HepG2 (cell line): ENCODE data around the gene EFEMP2. TPM values are rescaled to one million over a fixed set of nuclear protein-coding genes. Genes with fewer than 3 reads are reported as not detected.

Source experiments
- AHR ChIP-seq: IDR thresholded peaks from 2 replicates; pipeline ENCODE4 v1.6.1; 2018; ENCODE audit warnings: missing genetic modification reagents, missing compliant biosample characterization
- CBX5 ChIP-seq: sonication (generic); formaldehyde crosslinking; IDR thresholded peaks from 2 replicates; pipeline ENCODE4 v1.4.0; 2020; ENCODE audit warnings: missing genetic modification reagents, borderline replicate concordance
- ELF3 ChIP-seq: IDR thresholded peaks from 2 replicates; pipeline ENCODE4 v1.6.1; 2016; ENCODE audit warnings: missing genetic modification reagents, missing compliant biosample characterization
- ETV5 ChIP-seq: IDR thresholded peaks from 2 replicates; pipeline ENCODE4 v1.6.1; 2018; ENCODE audit warnings: missing biosample characterization, missing genetic modification reagents, inconsistent platforms, borderline replicate concordance
- FOXA3 ChIP-seq: IDR thresholded peaks from 2 replicates; pipeline ENCODE4 v1.6.1; 2016; ENCODE audit warnings: missing genetic modification reagents, missing compliant biosample characterization
- GABPA ChIP-seq, 2 experiments: IDR thresholded peaks; 2 replicates each; pipeline ENCODE4 v1.6.1; 2011 to 2016; ENCODE audit warnings: low read depth in 2 of 2, low read length in 1 of 2, missing biosample characterization in 1 of 2, missing genetic modification characterization in 1 of 2
- IRX3 ChIP-seq: sonication (generic); formaldehyde crosslinking; IDR thresholded peaks from 2 replicates; pipeline ENCODE4 v1.8.1; 2023; ENCODE audit warnings: mild to moderate bottlenecking, low read depth, missing genetic modification reagents, borderline replicate concordance
- MTA1 ChIP-seq: sonication (generic); formaldehyde crosslinking; IDR thresholded peaks from 2 replicates; pipeline ENCODE4 v1.4.0; 2020; ENCODE audit warnings: missing genetic modification reagents, mild to moderate bottlenecking, borderline replicate concordance
- RBM22 ChIP-seq: fragments of 200-400 bp; formaldehyde crosslinking; optimal IDR thresholded peaks from 2 replicates; pipeline ENCODE3; 2017; ENCODE audit warnings: mild to moderate bottlenecking, low read length, moderate library complexity
- SIX4 ChIP-seq: sonication (generic); formaldehyde crosslinking; IDR thresholded peaks from 2 replicates; pipeline ENCODE4 v1.4.0; 2020; ENCODE audit warnings: missing genetic modification reagents
- SP1 ChIP-seq, 2 experiments: fragments of 450-650 bp in 1 of 2; sonication (generic) in 1 of 2; formaldehyde crosslinking in 1 of 2; IDR thresholded peaks; 2 replicates each; pipeline versions ENCODE4 v1.4.0 to v1.6.1; 2016 to 2020; ENCODE audit warnings: missing genetic modification reagents in 1 of 2
- TAF15 ChIP-seq: fragments of 200-400 bp; formaldehyde crosslinking; IDR thresholded peaks from one replicate; pipeline ENCODE4 v1.6.1; 2018; ENCODE audit warnings: mild to moderate bottlenecking, low read depth, low read length; ENCODE audit not compliant: poor library complexity, severe bottlenecking
- TEAD2 ChIP-seq: sonication (generic); formaldehyde crosslinking; IDR thresholded peaks from 2 replicates; pipeline ENCODE4 v1.9.0; 2021; ENCODE audit warnings: missing genetic modification reagents
- YEATS4 ChIP-seq: sonication (generic); formaldehyde crosslinking; IDR thresholded peaks from 2 replicates; pipeline ENCODE4 v1.4.0; 2020; ENCODE audit warnings: missing genetic modification reagents, borderline replicate concordance
- ZNF263 ChIP-seq: sonication (generic); formaldehyde crosslinking; IDR thresholded peaks from 2 replicates; pipeline ENCODE4 v1.4.0; 2020; ENCODE audit warnings: missing genetic modification reagents
- ZNF570 ChIP-seq: sonication (generic); formaldehyde crosslinking; IDR thresholded peaks from 2 replicates; pipeline ENCODE4 v1.4.0; 2020; ENCODE audit warnings: mild to moderate bottlenecking, missing genetic modification reagents, borderline replicate concordance
- ZNF619 ChIP-seq: sonication (generic); formaldehyde crosslinking; IDR thresholded peaks from 2 replicates; pipeline ENCODE4 v1.4.0; 2020; ENCODE audit warnings: mild to moderate bottlenecking, missing genetic modification reagents
- ZNF788 ChIP-seq: sonication (generic); formaldehyde crosslinking; IDR thresholded peaks from 2 replicates; pipeline ENCODE4 v1.5.0; 2020; ENCODE audit warnings: mild to moderate bottlenecking, missing genetic modification reagents, borderline replicate concordance
- ZSCAN30 ChIP-seq: sonication (generic); formaldehyde crosslinking; IDR thresholded peaks from 2 replicates; pipeline ENCODE4 v1.5.0; 2020; ENCODE audit warnings: mild to moderate bottlenecking, missing genetic modification reagents
- polyA plus RNA-seq, 8 experiments: library from polyadenylated mRNA; depleted of rRNA in 3 of 8; stranded (reverse) in 7 of 8; unstranded in 1 of 8; fragments of >200 nt; fragmentation: Illumina TruSeq in 4 of 8; extraction: Trizol in 4 of 8; gene quantifications; 2 replicates each; pipeline versions ENCODE4 v1.2.1 to v1.2.3, GENCODE V29; 2011 to 2016; ENCODE audit warnings: low read depth in 4 of 8, missing spikeins in 1 of 8, mixed read lengths in 1 of 8; ENCODE audit not compliant: insufficient read depth in 1 of 8
- total RNA-seq, 5 experiments: library from RNA; depleted of rRNA; stranded (reverse); fragments of >200 nt; fragmentation: Illumina TruSeq; extraction: Trizol; gene quantifications; 2 replicates each; pipeline ENCODE4 v1.2.3, GENCODE V29; 2016; ENCODE audit warnings: low read depth in 1 of 5
- TF ChIP-seq, protein P1 (sequence below): sonication (generic); formaldehyde crosslinking; IDR thresholded peaks from 2 replicates; pipeline ENCODE4 v1.5.1; 2020; ENCODE audit warnings: missing genetic modification reagents, mild to moderate bottlenecking, borderline replicate concordance
- TF ChIP-seq, protein P2 (sequence below): IDR thresholded peaks from 2 replicates; pipeline ENCODE4 v1.6.1; 2012; ENCODE audit warnings: low read depth, low read length, improper control_type of control experiment
- TF ChIP-seq, protein P3 (sequence below): IDR thresholded peaks from 2 replicates; pipeline ENCODE4 v1.6.1; 2016; ENCODE audit warnings: mild to moderate bottlenecking
- TF ChIP-seq, protein P4 (sequence below): sonication (generic); formaldehyde crosslinking; IDR thresholded peaks from 2 replicates; pipeline ENCODE4 v1.4.0; 2020; ENCODE audit warnings: mild to moderate bottlenecking, missing genetic modification reagents
- TF ChIP-seq, protein P5 (sequence below): IDR thresholded peaks from 2 replicates; pipeline ENCODE4 v1.6.1; 2016; ENCODE audit warnings: low read depth, borderline replicate concordance

The EFEMP2 gene
- total and polyA plus RNA-seq, 2 of the 13 experiments (the other 11 are each of a cell fraction or from before 2014, with no cell fraction given), result 7.4 to 29.7 TPM

DNA sequence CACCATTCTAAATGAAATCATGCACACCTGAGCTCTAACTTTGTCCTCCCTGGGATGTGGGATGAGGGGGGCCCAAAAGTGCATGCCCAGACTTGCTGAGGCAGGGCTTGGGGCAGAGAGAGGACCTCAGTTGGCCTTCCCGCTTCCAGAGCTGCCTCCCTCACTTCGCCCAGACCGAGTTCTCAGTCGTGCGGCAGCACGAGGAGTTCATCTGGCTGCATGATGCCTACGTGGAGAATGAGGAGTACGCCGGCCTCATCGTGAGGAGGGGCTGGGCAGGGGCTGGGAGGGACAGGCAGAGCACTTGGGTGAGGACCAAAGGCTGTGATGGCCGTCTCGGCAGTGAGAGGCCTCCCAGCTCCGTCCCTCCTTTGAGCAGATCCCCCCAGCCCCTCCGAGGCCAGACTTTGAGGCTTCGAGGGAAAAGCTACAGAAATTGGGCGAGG lies 22.8 kb downstream of the EFEMP2 start (continued):
- TF ChIP-seq, protein P1, sequence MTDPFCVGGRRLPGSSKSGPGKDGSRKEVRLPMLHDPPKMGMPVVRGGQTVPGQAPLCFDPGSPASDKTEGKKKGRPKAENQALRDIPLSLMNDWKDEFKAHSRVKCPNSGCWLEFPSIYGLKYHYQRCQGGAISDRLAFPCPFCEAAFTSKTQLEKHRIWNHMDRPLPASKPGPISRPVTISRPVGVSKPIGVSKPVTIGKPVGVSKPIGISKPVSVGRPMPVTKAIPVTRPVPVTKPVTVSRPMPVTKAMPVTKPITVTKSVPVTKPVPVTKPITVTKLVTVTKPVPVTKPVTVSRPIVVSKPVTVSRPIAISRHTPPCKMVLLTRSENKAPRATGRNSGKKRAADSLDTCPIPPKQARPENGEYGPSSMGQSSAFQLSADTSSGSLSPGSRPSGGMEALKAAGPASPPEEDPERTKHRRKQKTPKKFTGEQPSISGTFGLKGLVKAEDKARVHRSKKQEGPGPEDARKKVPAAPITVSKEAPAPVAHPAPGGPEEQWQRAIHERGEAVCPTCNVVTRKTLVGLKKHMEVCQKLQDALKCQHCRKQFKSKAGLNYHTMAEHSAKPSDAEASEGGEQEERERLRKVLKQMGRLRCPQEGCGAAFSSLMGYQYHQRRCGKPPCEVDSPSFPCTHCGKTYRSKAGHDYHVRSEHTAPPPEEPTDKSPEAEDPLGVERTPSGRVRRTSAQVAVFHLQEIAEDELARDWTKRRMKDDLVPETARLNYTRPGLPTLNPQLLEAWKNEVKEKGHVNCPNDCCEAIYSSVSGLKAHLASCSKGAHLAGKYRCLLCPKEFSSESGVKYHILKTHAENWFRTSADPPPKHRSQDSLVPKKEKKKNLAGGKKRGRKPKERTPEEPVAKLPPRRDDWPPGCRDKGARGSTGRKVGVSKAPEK (CRISPR knock-in tag), result no peak
- no peak for TF ChIP-seq ZNF619
- TF ChIP-seq CBX5 (CRISPR knock-in tag), result no peak
- TF ChIP-seq IRX3 (CRISPR knock-in tag), result no peak
- TF ChIP-seq FOXA3 (CRISPR knock-in tag), result no peak
- TF ChIP-seq AHR (CRISPR knock-in tag), result no peak
- no peak for TF ChIP-seq RBM22
- TF ChIP-seq ETV5, result no peak
- TF ChIP-seq SIX4 (CRISPR knock-in tag), result no peak
- TF ChIP-seq, protein P2, sequence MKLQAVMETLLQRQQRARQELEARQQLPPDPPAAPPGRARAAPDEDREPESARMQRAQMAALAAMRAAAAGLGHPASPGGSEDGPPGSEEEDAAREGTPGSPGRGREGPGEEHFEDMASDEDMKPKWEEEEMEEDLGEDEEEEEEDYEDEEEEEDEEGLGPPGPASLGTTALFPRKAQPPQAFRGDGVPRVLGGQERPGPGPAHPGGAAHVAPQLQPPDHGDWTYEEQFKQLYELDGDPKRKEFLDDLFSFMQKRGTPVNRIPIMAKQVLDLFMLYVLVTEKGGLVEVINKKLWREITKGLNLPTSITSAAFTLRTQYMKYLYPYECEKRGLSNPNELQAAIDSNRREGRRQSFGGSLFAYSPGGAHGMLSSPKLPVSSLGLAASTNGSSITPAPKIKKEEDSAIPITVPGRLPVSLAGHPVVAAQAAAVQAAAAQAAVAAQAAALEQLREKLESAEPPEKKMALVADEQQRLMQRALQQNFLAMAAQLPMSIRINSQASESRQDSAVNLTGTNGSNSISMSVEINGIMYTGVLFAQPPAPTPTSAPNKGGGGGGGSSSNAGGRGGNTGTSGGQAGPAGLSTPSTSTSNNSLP, result no peak
- TF ChIP-seq, protein P3, sequence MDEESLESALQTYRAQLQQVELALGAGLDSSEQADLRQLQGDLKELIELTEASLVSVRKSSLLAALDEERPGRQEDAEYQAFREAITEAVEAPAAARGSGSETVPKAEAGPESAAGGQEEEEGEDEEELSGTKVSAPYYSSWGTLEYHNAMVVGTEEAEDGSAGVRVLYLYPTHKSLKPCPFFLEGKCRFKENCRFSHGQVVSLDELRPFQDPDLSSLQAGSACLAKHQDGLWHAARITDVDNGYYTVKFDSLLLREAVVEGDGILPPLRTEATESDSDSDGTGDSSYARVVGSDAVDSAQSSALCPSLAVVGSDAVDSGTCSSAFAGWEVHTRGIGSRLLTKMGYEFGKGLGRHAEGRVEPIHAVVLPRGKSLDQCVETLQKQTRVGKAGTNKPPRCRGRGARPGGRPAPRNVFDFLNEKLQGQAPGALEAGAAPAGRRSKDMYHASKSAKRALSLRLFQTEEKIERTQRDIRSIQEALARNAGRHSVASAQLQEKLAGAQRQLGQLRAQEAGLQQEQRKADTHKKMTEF (CRISPR knock-in tag), result no peak
- no peak for TF ChIP-seq TEAD2 (CRISPR knock-in tag)
- no peak for TF ChIP-seq ELF3 (CRISPR knock-in tag)
- TF ChIP-seq ZSCAN30 (CRISPR knock-in tag), result no peak
- TF ChIP-seq GABPA (IDR thresholded peaks at IDR 0.05; ENCODE audit: low read depth, low read length), result no peak
- TF ChIP-seq GABPA (CRISPR knock-in tag; IDR thresholded peaks at IDR 0.05; ENCODE audit: low read depth), result no peak
- no peak for TF ChIP-seq TAF15
- TF ChIP-seq SP1 (IDR thresholded peaks at IDR 0.05), result no peak
- TF ChIP-seq SP1 (CRISPR knock-in tag; IDR thresholded peaks at IDR 0.05), result no peak
- no peak for TF ChIP-seq ZNF570 (CRISPR knock-in tag)
- TF ChIP-seq, protein P4, sequence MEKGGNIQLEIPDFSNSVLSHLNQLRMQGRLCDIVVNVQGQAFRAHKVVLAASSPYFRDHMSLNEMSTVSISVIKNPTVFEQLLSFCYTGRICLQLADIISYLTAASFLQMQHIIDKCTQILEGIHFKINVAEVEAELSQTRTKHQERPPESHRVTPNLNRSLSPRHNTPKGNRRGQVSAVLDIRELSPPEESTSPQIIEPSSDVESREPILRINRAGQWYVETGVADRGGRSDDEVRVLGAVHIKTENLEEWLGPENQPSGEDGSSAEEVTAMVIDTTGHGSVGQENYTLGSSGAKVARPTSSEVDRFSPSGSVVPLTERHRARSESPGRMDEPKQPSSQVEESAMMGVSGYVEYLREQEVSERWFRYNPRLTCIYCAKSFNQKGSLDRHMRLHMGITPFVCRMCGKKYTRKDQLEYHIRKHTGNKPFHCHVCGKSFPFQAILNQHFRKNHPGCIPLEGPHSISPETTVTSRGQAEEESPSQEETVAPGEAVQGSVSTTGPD (CRISPR knock-in tag), result no peak
- TF ChIP-seq ZNF263 (CRISPR knock-in tag), result 0 out of 2 replicates have a peak, but pooled peaks have one; percentile 37
- TF ChIP-seq MTA1, result no peak
- TF ChIP-seq YEATS4, result no peak
- TF ChIP-seq, protein P5, sequence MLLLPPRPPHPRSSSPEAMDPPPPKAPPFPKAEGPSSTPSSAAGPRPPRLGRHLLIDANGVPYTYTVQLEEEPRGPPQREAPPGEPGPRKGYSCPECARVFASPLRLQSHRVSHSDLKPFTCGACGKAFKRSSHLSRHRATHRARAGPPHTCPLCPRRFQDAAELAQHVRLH (CRISPR knock-in tag), result no peak
- no peak for TF ChIP-seq ZNF788 (CRISPR knock-in tag)
